PC-3 (cell line): Measurements from ENCODE around the gene NAALADL1. TPM values are rescaled to one million over a fixed set of nuclear protein-coding genes. Genes with fewer than 3 reads are reported as not detected.
A peak's percentile ranks its signal among the peaks of the same experiment; 100 is the strongest.

Experiments
- ATAC-seq: fragments of 200-7000 bp; cut with Tn5 transposase; 2 replicates; pipeline ENCODE4 v1.9.1; 2020; ENCODE audit warnings: mild to moderate bottlenecking, moderate library complexity
- BruUV-seq: library from RNA; stranded (reverse); fragments of 400-500 nt; replicated peaks from 2 replicates; lab custom pipeline; 2021; lab: Mats Ljungman, UMichigan
- CTCF ChIA-PET: fragments of 300-600 bp; sonication (Branson Sonifier 250); formaldehyde crosslinking; loops from one replicate; lab custom pipeline; 2022; ENCODE audit warnings: antibody characterized with exemption; lab: Charles Lee
- POLR2A ChIA-PET: fragments of 300-600 bp; sonication (Branson Sonifier 250); formaldehyde crosslinking; loops from one replicate; lab custom pipeline; 2022; ENCODE audit warnings: antibody characterized with exemption; ENCODE audit not compliant: unreplicated experiment; lab: Charles Lee
- DNase-seq: peaks from one replicate; pipeline ENCODE4 v3.0.0-alpha.2; 2015
- H2AFZ ChIP-seq: fragments of 300-600 bp; sonication (generic); 2 replicates; pipeline ENCODE4 v1.6.0; 2016; ENCODE audit warnings: antibody characterized with exemption, low read length
- H3F3A ChIP-seq: fragments of 300-600 bp; sonication (generic); one replicate; pipeline ENCODE4 v1.6.0; 2017; ENCODE audit warnings: antibody characterized with exemption, low read length, control low read depth, mild to moderate bottlenecking; ENCODE audit not compliant: unreplicated experiment
- H3K27ac ChIP-seq: fragments of 300-600 bp; sonication (generic); 2 replicates; pipeline ENCODE4 v1.5.1; 2016; ENCODE audit warnings: mild to moderate bottlenecking, low read length
- H3K27me3 ChIP-seq: fragments of 300-600 bp; sonication (generic); 2 replicates; pipeline ENCODE4 v1.6.1; 2016; ENCODE audit warnings: low read length, mixed read lengths
- H3K36me3 ChIP-seq: fragments of 300-600 bp; sonication (generic); 2 replicates; pipeline ENCODE4 v1.6.1; 2016; ENCODE audit warnings: low read depth, mixed run types, low read length, mixed read lengths
- H3K4me1 ChIP-seq: fragments of 300-600 bp; sonication (generic); 2 replicates; pipeline ENCODE4 v1.5.1; 2016; ENCODE audit warnings: low read length; ENCODE audit not compliant: insufficient read depth
- H3K4me2 ChIP-seq: fragments of 300-600 bp; sonication (generic); 2 replicates; pipeline ENCODE4 v1.6.0; 2016; ENCODE audit warnings: low read length
- H3K4me3 ChIP-seq: fragments of 300-600 bp; sonication (generic); 2 replicates; pipeline ENCODE4 v1.5.1; 2016; ENCODE audit warnings: mild to moderate bottlenecking, low read length, mixed read lengths
- H3K79me2 ChIP-seq: fragments of 300-600 bp; sonication (generic); 2 replicates; pipeline ENCODE4 v1.6.1; 2017; ENCODE audit warnings: low read length, mixed read lengths
- H3K9ac ChIP-seq: fragments of 300-600 bp; sonication (generic); 2 replicates; pipeline ENCODE4 v1.6.0; 2016; ENCODE audit warnings: mild to moderate bottlenecking, low read length
- H3K9me2 ChIP-seq: fragments of 300-600 bp; sonication (generic); replicated peaks from 2 replicates; pipeline ENCODE4 v1.6.1; 2016; ENCODE audit warnings: mixed run types, low read length, mixed read lengths
- H3K9me3 ChIP-seq: fragments of 300-600 bp; sonication (generic); 2 replicates; pipeline ENCODE4 v1.6.1; 2016; ENCODE audit warnings: low read length, mixed read lengths
- H4K20me1 ChIP-seq: fragments of 300-600 bp; sonication (generic); 2 replicates; pipeline ENCODE4 v1.6.1; 2016; ENCODE audit warnings: low read length, mixed read lengths
- EZH2 ChIP-seq: fragments of 300-600 bp; sonication (generic); IDR thresholded peaks from one replicate; pipeline ENCODE4 v1.6.1; 2017; ENCODE audit warnings: antibody characterized with exemption, mild to moderate bottlenecking, low read length; ENCODE audit not compliant: unreplicated experiment
- EZH2phosphoT487 ChIP-seq: fragments of 300-600 bp; sonication (generic); IDR thresholded peaks from 2 replicates; pipeline ENCODE4 v1.6.1; 2018; ENCODE audit warnings: mild to moderate bottlenecking, antibody characterized with exemption, low read length, borderline replicate concordance
- intact Hi-C: fragments of 100-400 bp; cut with micrococcal nuclease; formaldehyde crosslinking; loops from 2 replicates; pipeline ENCODE4 v1.9.0; 2023
- total RNA-seq: library from RNA; depleted of rRNA; stranded (reverse); fragments of >200 nt; gene quantifications from 2 replicates; pipeline ENCODE4 v1.2.3, GENCODE V29; 2014
- TF ChIP-seq, protein P1 (sequence below): fragments of 300-600 bp; sonication (generic); conservative IDR thresholded peaks from 2 replicates; pipeline ENCODE4 v1.5.1; 2017; ENCODE audit warnings: antibody characterized with exemption, low read depth, mild to moderate bottlenecking, low read length

NAALADL1 gene
- total RNA-seq, 1 experiment from 2014 or later: 0.47 TPM

- H2AFZ ChIP-seq: no peak overlapping the region
- peaks cover 12% of the 10 kb centered on the region for H3K4me1 ChIP-seq
- ChIA-PET POLR2A (no interaction called here), CTCF (no interaction called here)
- no peak overlapping the region for H3K4me2 ChIP-seq
- TF ChIP-seq EZH2: no peak
- TF ChIP-seq, protein P1, sequence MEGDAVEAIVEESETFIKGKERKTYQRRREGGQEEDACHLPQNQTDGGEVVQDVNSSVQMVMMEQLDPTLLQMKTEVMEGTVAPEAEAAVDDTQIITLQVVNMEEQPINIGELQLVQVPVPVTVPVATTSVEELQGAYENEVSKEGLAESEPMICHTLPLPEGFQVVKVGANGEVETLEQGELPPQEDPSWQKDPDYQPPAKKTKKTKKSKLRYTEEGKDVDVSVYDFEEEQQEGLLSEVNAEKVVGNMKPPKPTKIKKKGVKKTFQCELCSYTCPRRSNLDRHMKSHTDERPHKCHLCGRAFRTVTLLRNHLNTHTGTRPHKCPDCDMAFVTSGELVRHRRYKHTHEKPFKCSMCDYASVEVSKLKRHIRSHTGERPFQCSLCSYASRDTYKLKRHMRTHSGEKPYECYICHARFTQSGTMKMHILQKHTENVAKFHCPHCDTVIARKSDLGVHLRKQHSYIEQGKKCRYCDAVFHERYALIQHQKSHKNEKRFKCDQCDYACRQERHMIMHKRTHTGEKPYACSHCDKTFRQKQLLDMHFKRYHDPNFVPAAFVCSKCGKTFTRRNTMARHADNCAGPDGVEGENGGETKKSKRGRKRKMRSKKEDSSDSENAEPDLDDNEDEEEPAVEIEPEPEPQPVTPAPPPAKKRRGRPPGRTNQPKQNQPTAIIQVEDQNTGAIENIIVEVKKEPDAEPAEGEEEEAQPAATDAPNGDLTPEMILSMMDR: peak; percentile 77
- intact Hi-C loops: loop anchor here (1.0 to 5.0 kb wide), 2 partner anchors 51 to 66 kb away; partner anchors contain the start of genes ARL2 and SNX15
- H3K9ac ChIP-seq: no peak overlapping the region
- H3K79me2 ChIP-seq: peaks cover 57% of the 10 kb centered on the region
- H3F3A ChIP-seq: no peaks in the 10 kb centered on the region
- BruUV-seq: no TSS peak
- H4K20me1 ChIP-seq: no peaks in the 10 kb centered on the region
- no peak overlapping the region for H3K27ac ChIP-seq
- H3K36me3 ChIP-seq: peaks cover 41% of the 10 kb centered on the region
- no peaks in the 10 kb centered on the region for H3K9me3 ChIP-seq
- DNase-seq: peak; percentile 69
- peak; percentile 92 for ATAC-seq
- H3K9me2 ChIP-seq: no peaks in the 10 kb centered on the region
- H3K27me3 ChIP-seq: no peaks in the 10 kb centered on the region
- H3K4me3 ChIP-seq: no peak overlapping the region
Measured at GRCh38 chr11:65078151-65078550, 19.8 kb upstream of the NAALADL1 start.

- BruUV-seq: no TSS peak
- no peak for ATAC-seq
- peaks cover 50% of the 10 kb centered on the region for H3K79me2 ChIP-seq
- peaks cover 39% of the 10 kb centered on the region for H3K36me3 ChIP-seq
- no peak overlapping the region for H3K4me2 ChIP-seq
- no peak overlapping the region for H3K9ac ChIP-seq
- no peaks in the 10 kb centered on the region for H4K20me1 ChIP-seq
- no peaks in the 10 kb centered on the region for H3F3A ChIP-seq
- H3K4me3 ChIP-seq: no peak overlapping the region
- ChIA-PET CTCF (no interaction called here), POLR2A (no interaction called here)
- no peak overlapping the region for H3K27ac ChIP-seq
- H3K27me3 ChIP-seq: no peaks in the 10 kb centered on the region
- H3K9me3 ChIP-seq: no peaks in the 10 kb centered on the region
- peak; percentile 18 for DNase-seq
- no peak overlapping the region for H2AFZ ChIP-seq
- TF ChIP-seq EZH2phosphoT487 (no peak), EZH2 (no peak)
- TF ChIP-seq, protein P1: no peak
- intact Hi-C loops: loop anchor here (5.0 kb wide), 1 partner anchor 65 kb away; the partner anchor contains the start of gene ARL2
- peaks cover 5% of the 10 kb centered on the region; the same call in 1 of the 2 replicates for H3K4me1 ChIP-seq
- no peaks in the 10 kb centered on the region for H3K9me2 ChIP-seq
Measured at GRCh38 chr11:65077451-65077850, 19.1 kb upstream of the NAALADL1 start.

DNA sequence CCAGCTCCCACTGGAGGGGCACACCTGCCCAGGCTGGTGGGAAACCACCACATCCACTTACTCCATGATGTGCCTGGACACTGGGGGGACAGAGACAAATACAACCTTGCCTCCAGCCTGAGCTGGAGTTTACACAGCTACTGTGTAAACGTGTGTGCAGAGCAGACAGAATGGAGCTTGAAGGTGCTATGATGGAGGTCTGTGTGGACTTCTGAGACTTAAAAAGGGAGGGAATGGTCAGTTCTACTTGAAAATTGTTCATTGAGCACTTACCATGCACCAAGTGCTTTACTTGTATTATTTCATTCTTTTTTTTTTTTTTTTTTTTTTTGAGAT is 14.2 kb upstream of the NAALADL1 start:
- ATAC-seq: peak; percentile 22; the same call in 1 of the 2 replicates
- TF ChIP-seq EZH2phosphoT487 (no peak), EZH2 (no peak)
- TF ChIP-seq, protein P1: no peak
- intact Hi-C loops: no loop called here
- Histone ChIP-seq H3F3A (no peaks in the 10 kb centered on the region), H3K36me3 (peaks cover 6% of the 10 kb centered on the region), H3K4me1 (no peaks in the 10 kb centered on the region), H3K4me2 (no peak overlapping the region), H3K79me2 (peaks cover 5% of the 10 kb centered on the region), H3K9me2 (no peaks in the 10 kb centered on the region), H3K9me3 (no peaks in the 10 kb centered on the region), H3K4me3 (no peak overlapping the region), H3K27ac (no peak overlapping the region), H2AFZ (no peak overlapping the region), H3K27me3 (no peaks in the 10 kb centered on the region), H3K9ac (no peak overlapping the region), H4K20me1 (no peaks in the 10 kb centered on the region)
- ChIA-PET CTCF (no interaction called here), POLR2A (no interaction called here)
- no TSS peak for BruUV-seq
- DNase-seq: no peak
